SIG-M5 (cell line): ENCODE data around the gene AGT.
"Not testable (repeated sequence)": the region's sequence is repeated elsewhere in the genome, so short reads cannot be mapped to it uniquely, and the experiment has no call there.

Source experiments
- DNase-seq: peaks from one replicate; lab custom pipeline; 2025; lab: John Stamatoyannopoulos, UW

The AGT gene

DNA sequence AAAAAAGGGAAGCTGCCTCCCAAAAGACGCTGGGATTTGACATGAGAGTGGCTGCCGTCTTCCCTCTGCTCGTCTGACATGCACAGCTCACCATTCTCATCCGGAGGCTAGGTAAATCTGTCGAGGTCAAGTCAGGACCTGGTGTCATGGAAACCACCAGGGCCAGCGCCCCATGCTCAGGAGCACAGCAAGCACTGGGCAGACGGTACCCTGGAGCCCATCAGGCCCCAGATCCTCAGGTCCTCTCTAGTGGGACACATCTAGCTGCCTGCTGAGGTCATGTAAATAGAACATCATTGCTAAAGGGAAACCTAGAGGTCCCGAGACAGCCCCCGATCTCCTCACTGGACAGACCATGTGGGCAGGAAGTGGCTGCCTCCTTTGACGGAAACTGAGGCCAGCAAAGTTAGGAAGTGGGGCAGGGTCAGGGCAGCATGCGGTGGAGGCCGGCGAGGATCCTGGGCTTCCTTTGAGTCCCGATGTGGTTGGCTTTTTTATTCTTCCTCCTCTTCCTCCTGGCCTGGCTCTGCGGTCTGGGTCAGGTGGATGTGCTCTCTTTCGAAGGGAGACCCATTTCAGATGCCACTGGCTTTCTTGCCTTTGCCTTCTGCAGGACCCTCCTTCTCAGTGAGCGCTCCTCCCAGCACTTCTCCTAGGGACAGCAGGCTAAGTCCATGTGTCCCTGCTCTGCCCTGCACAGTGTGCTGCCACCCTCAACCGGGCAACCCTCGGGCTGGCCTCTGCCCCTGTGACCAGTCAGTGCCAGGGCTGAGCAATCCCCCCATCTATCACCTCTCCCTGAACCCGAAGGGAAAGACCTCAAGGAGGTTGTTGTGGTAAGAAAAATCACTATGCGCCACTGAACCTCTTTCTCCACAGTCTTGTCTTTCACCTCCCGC lies 5.9 kb downstream of the AGT start:
- DNase-seq = no peak

DNA sequence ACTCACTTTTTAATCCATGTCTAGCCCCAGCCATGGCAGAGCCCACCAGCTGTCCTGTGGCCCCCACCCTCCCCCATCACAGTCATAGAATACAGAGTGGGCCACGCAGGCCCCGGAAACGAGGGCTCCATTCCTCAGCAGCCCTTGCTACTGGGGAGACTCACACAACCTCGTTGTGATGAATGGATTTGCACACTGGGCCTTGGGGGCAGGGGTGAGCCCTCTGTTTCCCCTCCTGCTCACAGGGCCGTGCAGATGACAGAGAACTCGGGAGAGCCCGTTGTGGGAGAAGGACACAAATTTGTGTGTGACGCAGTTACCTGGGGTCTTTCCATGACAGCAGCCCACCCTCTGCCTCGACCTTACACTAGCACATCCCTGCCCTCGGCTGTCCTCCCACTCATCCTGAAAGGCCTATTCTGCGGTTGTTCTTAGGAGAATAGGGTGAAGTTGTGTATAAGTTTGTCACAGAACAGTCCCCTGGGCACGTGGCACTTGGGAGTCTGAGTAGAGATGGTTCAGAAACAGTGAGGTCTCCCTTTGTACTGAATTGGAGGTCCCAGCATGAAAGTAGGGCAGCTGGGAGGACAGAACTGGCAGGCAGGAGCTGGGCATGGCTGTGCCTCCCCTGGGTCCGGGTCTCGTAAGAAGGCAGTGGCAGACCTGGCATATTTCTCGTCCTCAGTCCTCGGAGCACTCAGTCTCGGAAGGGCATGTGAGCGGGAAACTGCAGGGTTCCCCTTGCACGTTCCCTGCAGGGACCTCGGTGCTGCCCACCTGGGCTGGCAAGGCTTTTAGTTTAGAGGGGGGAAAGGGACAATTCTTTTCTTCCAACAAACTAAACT lies 6.8 kb downstream of the AGT start:
- no peak for DNase-seq

DNA sequence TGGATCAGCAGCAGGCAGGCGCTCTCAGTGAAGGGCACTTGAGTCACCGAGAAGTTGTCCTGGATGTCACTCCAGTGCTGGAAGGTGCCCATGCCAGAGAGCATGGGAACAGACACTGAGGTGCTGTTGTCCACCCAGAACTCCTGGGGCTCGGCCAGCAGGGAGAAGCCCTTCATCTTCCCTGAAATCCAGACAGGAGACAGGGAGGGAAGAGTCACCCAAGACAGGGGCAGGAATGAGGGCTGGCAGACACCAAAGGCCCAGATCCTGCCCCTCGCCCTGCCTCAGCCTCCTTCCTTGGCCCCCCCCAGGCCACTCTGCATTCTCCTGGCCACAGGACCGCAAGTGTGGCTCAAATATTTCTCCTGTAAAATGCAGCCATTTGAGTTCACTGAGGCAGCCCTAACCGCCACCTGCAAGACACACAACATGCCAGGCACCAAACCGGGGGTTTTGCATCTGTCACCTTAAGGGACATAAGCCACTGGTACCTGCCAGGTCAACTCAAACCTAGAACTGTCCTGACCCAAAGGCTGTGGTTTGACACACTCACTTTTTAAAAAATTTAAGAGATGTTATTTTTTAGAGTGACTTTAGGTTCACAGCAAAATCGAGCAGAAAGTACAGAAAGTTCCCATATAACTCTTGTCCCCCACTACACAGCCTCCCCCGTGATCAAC lies 7.8 kb downstream of the AGT start:
- DNase-seq = no peak

DNA sequence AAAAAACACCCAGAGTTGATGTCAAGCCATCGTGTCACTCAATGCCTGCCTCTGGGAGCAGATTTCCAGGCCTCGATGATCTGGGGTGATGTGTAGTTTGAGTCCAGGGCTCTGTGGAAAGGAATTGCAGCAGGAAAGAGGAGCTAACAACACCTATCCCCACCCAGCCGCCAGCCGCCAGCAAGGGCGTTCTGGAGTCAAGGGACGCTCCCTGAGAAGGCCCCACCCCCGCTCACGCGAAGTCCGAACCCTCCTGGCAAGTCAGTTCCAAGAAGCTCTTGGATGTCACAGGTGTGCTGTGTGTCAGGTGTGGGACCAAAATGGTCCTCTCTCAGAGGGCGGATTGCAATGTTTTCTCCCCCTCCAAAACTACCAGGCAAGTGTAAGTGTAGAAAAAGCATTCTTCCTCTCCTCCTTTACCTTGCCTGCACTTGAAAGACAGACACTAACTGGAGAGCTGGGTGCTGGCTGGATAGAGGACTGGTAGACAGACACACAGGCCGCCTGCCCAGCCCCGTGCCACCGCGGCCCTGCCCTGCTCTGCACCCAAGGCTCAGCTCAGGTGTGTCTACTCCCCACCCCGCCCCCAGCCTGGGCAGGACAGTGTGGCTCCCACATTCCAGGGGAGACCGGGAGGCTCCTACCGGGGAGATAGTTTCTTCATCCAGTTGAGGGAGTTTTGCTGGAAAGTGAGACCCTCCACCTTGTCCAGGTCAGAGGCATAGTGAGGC lies 8.5 kb downstream of the AGT start:
- no peak for DNase-seq

DNA sequence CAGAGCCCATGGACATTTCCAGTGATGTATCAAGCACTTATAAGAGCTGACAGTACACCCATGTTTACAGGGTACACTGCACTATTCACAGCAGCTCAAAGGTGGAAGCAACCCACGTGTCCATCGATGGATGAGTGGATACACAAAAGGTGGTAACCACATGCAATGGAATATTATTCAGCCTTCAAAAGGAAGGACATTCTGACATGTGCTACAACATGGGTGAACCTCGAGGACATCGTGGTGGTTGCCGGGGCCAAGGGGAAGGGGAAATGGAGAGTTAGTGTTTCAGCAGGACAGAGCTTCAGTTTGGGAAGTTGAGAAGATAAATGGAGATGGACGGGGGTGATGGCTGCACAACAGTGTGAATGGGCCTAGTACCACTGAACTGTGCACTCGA lies 9.1 kb downstream of the AGT start:
- no peak for DNase-seq

DNA sequence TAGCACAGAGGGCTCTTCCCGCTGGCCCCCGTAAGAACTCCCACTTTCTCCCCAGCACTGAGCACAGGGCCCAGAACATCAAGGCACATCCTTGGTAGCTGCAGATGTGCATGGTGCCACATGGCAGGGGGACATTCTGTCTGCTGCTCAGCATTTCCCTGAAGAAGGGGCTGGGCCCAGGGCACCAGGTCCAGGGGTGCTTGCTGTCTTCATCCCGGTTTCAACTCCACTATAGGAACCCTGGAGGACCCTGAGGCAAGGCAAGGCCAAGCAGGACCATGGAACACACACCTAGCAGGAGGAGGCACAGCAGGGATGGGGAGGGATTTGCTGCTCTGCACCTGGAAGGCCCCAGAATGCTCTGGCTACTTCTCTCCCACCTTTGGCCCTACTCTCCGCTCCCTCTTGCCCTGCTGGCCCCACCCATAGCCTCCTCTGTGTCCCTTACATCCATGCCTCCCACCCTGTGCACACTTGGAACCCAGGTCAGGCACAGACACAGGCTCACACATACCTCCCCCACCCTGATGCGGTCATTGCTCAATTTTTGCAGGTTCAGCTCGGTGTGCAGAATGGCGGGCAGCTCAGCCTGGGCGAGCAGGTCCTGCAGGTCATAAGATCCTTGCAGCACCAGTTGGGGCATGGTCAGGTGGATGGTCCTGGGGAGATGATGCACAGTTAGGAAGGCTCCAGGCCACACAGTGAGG lies 10.1 kb downstream of the AGT start:
- DNase-seq = no peak

DNA sequence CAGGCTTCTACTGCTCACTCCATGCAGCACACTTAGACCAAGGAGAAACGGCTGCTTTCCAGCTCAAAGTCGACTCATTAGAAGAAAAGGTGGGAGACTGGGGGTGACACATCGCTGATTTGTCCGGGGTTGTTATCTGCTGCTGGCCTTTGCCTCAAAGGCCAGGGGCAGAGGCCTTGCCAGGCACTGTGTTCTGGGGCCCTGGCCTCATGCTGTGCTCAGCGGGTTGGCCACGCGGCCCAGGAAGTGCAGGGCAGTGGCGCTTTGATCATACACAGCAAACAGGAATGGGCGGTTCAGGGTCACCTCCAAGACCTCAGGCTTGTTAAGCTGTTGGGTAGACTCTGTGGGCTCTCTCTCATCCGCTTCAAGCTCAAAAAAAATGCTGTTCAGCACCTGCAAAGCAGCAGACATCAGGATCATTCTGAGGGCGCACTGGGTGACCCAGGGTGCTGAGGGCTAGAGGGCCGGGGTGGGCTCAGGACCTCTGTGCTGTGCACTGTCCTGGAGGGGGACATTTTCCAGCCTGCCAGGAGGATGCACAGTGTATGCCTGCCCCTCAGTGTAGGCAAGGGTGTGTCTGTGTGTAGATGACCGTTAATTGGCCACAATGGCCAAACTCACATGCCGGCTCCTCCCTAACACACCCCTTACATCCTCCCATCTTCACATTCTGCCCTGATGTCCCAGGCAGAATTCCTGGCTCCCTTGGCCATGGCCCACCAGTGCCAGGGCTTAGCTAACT lies 10.8 kb downstream of the AGT start:
- DNase-seq = no peak

DNA sequence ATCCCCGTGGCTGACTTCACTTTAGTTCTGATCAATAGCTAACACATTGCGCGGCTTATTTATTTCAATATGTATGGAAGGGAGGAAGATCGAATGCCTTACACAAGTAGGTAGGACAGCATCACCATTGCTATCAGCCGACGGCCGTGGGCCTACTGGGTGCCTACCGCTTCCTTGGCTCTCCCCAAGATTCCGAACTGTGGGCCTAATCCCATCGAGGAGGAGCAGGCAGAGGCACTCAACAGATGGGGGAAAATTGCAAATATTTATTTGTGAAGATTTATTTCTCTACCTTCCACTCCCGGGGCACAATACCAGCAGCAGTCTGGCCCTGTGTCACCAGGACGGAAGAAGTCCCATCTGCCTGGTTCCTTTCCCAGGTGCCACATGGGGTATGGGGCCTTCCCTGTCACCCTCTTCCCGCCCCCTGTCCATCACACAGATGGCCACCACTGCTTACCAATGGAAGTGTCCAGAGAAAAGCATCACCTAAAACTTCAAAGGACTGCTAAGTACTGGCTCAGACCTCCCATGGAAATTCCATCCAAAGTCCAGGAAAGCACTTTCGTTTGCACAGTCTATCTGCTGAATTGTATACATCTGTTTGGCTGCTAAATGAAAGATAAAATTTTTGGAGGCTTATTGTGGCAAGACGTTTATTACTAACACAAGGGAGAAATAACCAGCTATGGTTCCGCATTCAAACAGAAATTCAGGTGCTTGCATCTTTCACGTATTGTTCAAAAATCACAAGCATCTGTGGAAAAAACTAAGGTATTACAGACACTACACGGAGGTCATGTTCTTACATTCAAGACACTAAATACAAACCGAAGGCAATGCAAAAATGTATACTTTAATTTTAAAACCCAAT lies 11.8 kb downstream of the AGT start:
- no peak for DNase-seq

DNA sequence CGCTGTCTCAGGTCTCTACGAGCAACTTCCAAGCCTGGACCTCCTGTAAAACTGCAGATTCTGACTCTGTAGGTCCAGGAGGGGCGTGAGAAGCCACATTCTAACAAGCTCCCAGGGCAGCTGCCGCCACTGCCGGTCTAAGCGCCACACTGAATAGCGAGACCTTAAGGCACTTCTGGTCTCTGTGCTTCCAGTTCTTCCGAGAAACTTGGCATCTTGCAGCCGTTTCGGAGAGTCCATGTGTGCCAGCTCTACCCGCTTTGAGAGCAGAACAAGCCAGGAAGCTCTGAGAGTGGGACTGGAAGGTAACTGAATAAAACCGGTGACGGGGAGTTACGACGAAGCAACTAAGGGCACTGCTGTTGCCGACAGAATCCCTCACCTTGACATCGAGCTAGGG lies 12.5 kb downstream of the AGT start:
- no peak for DNase-seq

DNA sequence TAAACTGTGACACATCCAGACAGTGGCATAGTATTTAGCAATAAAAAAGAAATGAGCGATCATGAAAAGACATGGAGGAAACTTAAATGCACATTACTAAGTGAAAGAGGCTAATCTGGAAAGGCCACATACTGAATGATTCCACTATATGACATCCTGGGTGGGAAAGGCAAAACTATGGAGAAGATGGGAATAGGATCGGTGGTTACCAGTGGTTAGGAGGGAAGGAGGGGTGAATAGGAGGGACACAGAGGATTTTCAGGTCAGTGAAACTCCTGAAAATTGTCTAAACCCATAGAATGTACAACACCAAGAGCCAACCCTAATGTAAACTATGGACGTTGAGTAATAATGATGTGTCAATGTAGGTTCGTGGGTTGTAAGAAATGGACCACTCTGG lies 13.8 kb downstream of the AGT start:
- no peak for DNase-seq

DNA sequence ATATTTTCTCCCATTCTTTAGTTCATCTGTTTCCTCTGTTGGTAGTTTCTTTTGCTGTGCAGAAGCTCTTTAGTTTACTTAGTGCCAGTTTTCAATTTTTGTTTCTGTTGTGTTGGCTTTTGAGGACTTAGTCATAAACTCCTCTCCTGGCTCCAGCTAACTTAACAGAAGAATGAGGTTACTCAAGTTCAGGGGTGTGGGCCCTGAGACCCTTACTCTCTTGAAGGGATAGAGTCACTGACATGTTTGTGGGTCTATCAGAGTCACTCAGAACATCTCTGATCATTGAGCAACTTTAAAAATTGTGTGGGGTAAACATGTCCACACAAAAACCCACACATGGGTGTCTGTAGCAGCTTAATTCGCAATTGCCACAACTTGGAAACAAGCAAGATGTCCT lies 14.2 kb downstream of the AGT start:
- DNase-seq = no peak

DNA sequence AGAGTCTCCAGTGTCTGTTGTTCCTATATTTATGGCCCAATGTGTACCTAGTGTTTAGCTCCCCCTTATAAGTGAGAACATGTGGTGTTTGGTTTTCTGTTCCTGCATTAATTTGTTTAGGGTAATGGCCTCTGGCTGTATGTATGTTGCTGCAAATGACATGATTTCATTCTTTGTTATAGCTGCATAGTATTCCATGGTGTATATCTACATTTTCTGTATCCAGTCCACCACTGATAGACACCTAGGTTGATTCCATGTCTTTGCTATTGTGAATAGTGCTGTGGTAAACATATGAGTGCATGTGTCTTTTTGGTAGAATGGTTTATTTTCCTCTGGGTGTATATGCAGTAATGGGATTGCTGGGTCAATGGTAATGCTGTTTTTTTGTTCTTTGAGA lies 15.0 kb downstream of the AGT start:
- not testable (repeated sequence) for DNase-seq

DNA sequence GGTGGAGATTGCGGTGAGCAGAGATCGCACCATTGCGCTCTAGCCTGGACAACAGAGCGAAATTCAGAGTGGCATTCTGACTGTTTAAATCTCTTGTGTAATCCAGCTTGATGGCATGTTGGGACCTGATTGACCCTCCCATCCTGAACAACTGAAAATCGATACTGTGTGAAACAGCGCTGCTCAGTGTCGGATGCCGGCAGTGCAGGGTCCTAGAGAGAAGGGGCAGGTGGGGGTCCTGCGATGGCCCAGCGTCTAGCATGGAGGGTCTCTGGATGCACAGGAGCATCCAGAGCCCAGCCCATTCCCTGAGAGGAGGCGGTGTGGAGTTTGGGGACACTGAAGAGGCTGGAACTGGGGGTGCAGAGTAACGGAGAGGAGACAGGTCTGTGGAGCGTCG lies 15.8 kb downstream of the AGT start:
- no peak for DNase-seq

DNA sequence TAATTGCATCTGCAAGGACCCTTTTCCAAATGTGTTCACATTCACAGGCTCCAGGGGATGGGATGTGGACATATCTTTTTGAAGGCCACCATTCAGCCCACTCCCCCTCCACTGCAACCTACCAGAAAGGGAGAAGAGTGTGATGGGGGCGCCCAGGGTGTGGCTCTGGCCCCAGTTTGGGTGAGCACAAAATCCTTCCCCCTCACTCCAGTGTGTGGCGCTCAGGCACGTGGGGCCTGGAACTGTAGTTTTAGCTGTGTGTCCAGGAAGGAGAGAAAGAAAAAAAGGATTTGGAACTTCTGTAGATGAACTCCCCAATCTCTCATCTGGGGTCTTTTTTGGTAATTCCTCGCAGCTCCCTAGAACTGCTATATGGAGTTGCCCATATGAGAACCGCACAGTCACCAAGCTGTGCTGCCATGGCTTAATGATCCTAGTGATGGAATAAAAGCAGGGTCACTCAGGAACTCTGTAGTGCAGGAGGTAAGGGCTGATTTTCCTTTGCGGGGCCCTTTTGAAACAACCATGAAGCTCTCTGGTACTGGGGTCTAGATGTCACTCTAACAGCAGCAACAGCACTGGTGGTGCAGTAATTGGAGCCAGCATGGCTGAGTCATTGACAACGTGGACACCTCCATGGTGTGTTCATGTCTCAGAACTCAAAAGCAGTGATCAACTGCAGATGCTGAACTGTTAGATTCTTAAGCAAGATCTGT lies 17.0 kb downstream of the AGT start:
- DNase-seq = no peak

DNA sequence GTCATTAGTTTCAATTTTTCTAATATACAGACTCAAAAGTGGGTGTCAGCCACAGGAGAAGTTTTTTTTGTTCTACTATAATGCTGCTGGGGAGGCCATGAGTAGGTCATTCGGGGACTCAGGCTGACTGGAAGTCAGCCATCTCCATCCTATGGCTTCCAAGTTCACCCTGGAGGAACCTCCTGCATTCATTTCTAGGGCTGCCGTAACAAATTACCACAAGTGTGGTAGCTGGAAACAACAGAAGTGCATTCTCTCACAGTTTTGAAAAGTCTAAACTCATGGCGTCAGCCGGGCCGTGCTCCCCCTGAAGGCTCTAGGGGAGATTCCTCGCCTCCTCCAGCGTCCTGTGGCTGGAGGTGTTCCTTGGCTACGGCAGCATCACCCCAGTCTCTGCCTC lies 17.7 kb downstream of the AGT start:
- no peak for DNase-seq

DNA sequence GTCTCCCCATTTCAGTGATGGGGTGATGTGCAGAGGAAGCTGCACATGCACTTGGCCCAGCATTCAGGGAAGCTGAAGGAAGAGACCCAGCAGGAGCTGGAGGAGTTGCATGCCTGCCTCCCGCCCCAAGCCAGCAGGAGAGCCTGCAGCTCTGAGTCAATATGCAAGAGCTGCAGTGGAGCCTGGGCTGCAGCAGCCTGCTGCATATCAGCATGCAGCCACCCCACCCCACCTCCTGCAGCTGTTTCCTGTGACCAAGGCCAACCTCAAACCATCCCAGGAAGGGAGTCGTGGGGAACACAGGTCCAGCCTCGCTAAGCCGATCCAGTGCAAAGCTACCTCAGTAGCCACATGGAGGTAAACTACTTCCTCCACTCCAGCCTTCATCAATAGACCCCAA lies 18.9 kb downstream of the AGT start:
- DNase-seq = no peak

DNA sequence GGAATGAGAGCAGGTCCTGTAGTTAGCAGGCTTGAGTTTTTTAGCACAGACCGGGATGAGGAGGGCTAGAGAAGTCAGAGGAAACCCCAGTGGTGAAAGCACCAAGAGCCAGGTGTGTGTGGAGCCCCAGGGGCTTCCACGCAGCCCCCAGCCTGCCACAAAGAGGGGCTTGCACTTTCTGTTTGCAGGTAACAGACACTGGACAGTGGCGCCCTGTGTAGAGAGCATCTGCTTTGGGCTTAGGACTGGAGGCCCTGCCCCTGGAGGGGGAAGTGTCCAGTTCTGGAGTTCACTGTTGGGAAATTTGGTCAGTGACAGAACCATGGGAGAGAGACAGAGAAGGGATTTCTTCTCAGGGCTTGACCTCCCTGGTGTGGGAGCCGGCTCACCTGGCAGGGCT lies 19.5 kb downstream of the AGT start:
- no peak for DNase-seq

DNA sequence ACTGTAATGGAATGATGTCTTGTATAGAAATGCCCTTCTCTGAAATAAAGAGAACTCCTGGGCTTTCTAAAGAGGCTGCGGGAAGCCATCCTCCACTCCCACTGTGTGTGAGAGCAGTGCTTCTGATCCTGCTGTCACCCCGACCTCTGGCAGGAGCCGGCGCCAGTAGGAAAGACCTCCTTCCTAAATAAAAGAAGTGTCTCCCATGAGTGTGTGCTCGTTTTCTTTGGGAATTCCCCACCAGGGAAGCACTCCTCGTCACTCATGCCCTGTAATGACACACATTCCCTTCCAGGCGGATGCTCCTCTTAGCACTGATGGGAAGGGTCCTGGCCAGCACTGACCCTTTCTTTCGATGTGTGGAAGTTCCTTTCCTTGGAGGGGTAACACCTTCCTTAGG lies 20.1 kb downstream of the AGT start:
- no peak for DNase-seq

DNA sequence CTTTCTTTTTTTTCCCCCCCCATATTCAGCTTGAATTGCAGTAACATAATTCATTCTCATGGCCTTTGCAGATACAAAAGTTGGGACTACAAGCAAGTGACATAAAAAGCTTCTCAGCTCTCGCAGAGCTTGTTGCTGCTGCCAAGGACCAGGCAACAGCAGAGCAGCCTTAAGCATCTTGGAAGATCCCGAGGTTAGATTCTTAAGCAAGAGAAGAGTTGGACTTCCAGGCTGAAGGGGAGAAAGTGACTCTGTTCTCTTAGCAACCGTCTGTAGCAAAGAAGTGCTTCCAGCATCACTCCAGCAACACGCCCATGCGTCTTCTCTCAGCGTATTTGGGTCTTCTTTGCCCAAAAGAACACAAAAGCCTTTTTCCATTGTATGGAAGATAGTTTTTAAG lies 20.7 kb downstream of the AGT start:
- no peak for DNase-seq
